Stimulated activated CD4-positive, alpha-beta T cell treated with anti-CD3 and anti-CD28 coated beads, Interleukin-2, amount 100 ng/mL, for 24 hours (primary cell): Measurements from ENCODE around the gene SPRY1.

Source experiments
- DNase-seq, 2 donors: peaks; one replicate each; pipeline ENCODE4 v3.0.0-alpha.2; 2020

SPRY1 gene

GRCh38 chr4:123380728-123381716, 15.6 kb upstream of the SPRY1 start:
- DNase-seq, result no peak

- no peak for DNase-seq
Measured at GRCh38 chr4:123381996-123382395, 14.6 kb upstream of the SPRY1 start.

GRCh38 chr4:123383566-123383965, 13.0 kb upstream of the SPRY1 start:
- DNase-seq, result no peak

GRCh38 chr4:123386609-123387008, 10.0 kb upstream of the SPRY1 start:
- no peak for DNase-seq

- no peak for DNase-seq
Measured at GRCh38 chr4:123390846-123391456, 5.6 kb upstream of the SPRY1 start.

- no peak for DNase-seq
Measured at GRCh38 chr4:123393721-123394120, 2.9 kb upstream of the SPRY1 start.

GRCh38 chr4:123397144-123398065, 810 bp downstream of the SPRY1 start:
- peak; percentile 36 to 61 for DNase-seq

- DNase-seq, result peak; percentile 63 to 72
Measured at GRCh38 chr4:123398066-123398852, 1.7 kb downstream of the SPRY1 start.

GRCh38 chr4:123398853-123399626, 2.4 kb downstream of the SPRY1 start:
- DNase-seq, result peak; percentile 60 to 64

GRCh38 chr4:123399627-123400358, 3.2 kb downstream of the SPRY1 start:
- DNase-seq, result no peak

GRCh38 chr4:123401271-123402120, 4.9 kb downstream of the SPRY1 start:
- DNase-seq, result no peak

GRCh38 chr4:123402121-123402465, 5.5 kb downstream of the SPRY1 start:
- no peak for DNase-seq

GRCh38 chr4:123403080-123403604, 6.5 kb downstream of the SPRY1 start:
- DNase-seq, result no peak

GRCh38 chr4:123404533-123404932, 7.9 kb downstream of the SPRY1 start:
- no peak for DNase-seq

- DNase-seq, result no peak
Measured at GRCh38 chr4:123405267-123405865, 8.8 kb downstream of the SPRY1 start.

- no peak for DNase-seq
Measured at GRCh38 chr4:123406872-123407271, 10.3 kb downstream of the SPRY1 start.

- DNase-seq, result no peak
Measured at GRCh38 chr4:123408471-123409084, 12.0 kb downstream of the SPRY1 start.

- no peak for DNase-seq
Measured at GRCh38 chr4:123409334-123409733, 12.7 kb downstream of the SPRY1 start.

GRCh38 chr4:123411514-123411913, 14.9 kb downstream of the SPRY1 start:
- DNase-seq, result no peak
